ENCODE data around the gene PACSIN1. TPM values are rescaled to one million over a fixed set of nuclear protein-coding genes. Genes with fewer than 3 reads are reported as not detected.

PACSIN1 gene
- total RNA-seq, 1 donor = 0.42 TPM

- H3K4me1 ChIP-seq (ENCODE audit: insufficient read depth, low read length) = peaks cover 11% of the 10 kb centered on the region
- H3K27me3 ChIP-seq (ENCODE audit: insufficient read depth, low read length) = no peaks in the 10 kb centered on the region
- no peaks in the 10 kb centered on the region for H3K9me3 ChIP-seq (ENCODE audit: low read depth, low read length)
- H3K4me3 ChIP-seq (ENCODE audit: low read length) = no peak overlapping the region
Observed at GRCh38 chr6:34522761-34523160, 56.9 kb downstream of the PACSIN1 start.

DNA sequence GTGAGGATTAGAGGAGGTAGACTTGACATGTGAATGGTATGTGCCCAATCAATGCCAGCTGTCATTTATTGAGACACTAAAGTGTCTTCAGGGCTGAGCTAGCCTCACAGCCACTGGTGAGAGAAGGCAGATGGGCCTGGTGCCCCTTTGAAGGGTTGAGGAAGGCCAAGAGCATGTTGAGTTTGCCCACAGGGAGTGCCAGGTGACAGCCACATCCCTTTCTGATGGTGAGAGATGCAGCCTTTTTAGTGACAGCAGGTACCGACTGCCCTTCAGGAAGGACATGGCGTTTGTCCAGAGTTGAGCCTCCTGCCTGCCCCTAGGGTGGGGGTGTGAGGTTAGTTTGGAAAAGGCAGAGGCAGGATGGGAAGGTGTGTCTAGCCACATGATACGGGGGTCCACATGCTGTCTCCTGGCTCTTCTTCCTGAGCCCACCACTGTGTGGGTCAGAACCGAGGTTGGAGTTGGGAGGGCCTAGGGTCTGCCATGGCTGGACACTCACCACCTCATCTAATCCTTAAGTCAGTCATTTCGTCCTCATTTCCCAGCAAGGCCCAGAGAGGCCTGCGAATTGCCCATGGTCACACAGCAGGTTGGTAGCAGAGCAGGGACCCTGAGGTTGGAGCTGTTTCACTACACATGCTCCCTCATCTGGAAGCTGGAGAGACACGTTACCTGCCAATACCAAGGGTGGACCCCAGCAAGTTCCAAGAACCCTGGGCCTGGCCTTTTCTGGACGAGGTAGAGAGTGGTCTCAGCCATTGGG lies 57.7 kb downstream of the PACSIN1 start:
- Histone ChIP-seq H3K4me3 (ENCODE audit: low read length) (no peak overlapping the region), H3K4me1 (ENCODE audit: insufficient read depth, low read length) (peaks cover 11% of the 10 kb centered on the region), H3K9me3 (ENCODE audit: low read depth, low read length) (no peaks in the 10 kb centered on the region), H3K27me3 (ENCODE audit: insufficient read depth, low read length) (no peaks in the 10 kb centered on the region)

DNA sequence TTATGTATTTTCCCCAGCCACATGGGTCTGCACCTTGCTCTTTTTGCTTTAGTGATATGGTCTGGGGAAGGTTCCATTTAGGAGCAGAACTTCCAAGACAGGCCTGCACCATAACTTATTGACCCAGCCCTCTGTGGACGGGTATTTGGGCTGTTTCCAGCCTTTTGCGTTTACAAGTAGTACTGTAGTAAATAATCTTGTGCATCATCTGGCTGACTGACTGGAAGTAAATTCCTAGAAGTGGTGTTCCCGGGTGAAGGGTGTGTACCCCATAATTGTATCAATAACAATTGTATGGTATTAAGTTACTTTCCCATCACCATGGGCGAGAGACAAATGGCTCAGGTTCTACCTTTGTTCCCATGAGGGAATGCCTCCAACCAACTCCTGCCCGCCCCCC lies 58.6 kb downstream of the PACSIN1 start:
- peaks cover 11% of the 10 kb centered on the region for H3K4me1 ChIP-seq (ENCODE audit: insufficient read depth, low read length)
- no peaks in the 10 kb centered on the region for H3K9me3 ChIP-seq (ENCODE audit: low read depth, low read length)
- no peaks in the 10 kb centered on the region for H3K27me3 ChIP-seq (ENCODE audit: insufficient read depth, low read length)
- no peak overlapping the region for H3K4me3 ChIP-seq (ENCODE audit: low read length)

DNA sequence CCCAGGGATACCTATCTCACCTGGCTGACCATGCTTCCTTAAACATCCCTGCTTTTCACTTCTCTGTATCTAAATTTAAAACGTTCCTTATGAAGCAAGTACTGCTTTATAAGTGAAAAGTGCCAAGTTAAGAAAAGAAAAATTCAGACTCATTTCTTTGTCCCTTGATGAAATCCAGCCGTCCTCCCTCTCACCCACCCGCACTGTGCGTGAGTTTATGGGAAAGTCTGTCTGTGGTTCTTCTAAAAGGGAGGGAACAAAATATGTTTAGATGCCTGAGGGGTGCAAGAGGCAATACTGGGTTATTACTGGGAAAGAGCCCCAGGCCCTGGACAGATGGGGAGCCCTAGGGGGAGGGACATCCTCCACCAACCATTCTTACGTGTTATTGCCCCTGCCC lies 59.1 kb downstream of the PACSIN1 start:
- H3K4me1 ChIP-seq (ENCODE audit: insufficient read depth, low read length) = peaks cover 11% of the 10 kb centered on the region
- no peak overlapping the region for H3K4me3 ChIP-seq (ENCODE audit: low read length)
- H3K27me3 ChIP-seq (ENCODE audit: insufficient read depth, low read length) = no peaks in the 10 kb centered on the region

GRCh38 chr6:34525431-34526175 lies 59.7 kb downstream of the PACSIN1 start:
- Histone ChIP-seq H3K4me1 (ENCODE audit: insufficient read depth, low read length) (peaks cover 11% of the 10 kb centered on the region), H3K27me3 (ENCODE audit: insufficient read depth, low read length) (no peaks in the 10 kb centered on the region), H3K4me3 (ENCODE audit: low read length) (no peak overlapping the region)

More for the DNA sequence above, 59.1 kb downstream of the PACSIN1 start:
- no peaks in the 10 kb centered on the region for H3K9me3 ChIP-seq (ENCODE audit: low read depth, low read length)

DNA sequence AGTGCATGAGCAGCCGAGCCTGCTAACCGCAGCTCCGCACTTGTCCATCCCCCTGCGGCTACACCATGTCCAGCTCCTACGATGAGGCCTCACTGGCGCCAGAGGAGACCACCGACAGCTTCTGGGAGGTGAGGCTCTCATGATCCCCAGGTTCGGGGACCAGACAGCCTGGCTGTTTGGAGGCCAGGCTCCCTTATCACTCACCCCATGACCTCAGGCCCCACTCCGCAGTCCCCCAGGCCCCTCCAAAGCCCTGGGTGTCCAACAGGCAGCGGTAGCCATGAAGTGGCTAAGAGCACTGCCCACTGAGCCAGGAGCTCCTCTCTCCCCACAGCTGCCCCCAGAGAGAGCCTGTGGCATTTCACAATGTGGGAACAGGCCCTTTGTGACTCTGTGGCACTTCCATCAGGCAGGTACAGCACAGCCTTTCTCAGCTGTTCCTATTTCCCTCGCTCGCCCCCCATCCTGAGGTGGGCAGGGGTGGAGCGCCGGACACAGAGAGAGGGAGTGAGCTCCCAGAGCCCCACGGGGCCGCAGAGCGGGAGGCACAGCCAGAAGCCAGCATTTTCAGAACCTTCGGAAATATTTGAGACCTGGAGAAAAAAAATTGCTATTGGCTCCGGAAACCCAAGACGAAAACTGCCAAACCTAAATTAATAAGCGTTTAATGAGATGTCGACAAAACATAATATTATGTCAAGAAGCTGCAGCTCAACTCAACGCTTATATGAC lies 60.5 kb downstream of the PACSIN1 start:
- Histone ChIP-seq H3K27me3 (ENCODE audit: insufficient read depth, low read length) (no peaks in the 10 kb centered on the region), H3K4me1 (ENCODE audit: insufficient read depth, low read length) (peaks cover 11% of the 10 kb centered on the region), H3K9me3 (ENCODE audit: low read depth, low read length) (no peaks in the 10 kb centered on the region), H3K4me3 (ENCODE audit: low read length) (no peak overlapping the region)

More at GRCh38 chr6:34525431-34526175, 59.7 kb downstream of the PACSIN1 start:
- H3K9me3 ChIP-seq (ENCODE audit: low read depth, low read length) = no peaks in the 10 kb centered on the region

GRCh38 chr6:34526992-34527728 lies 61.3 kb downstream of the PACSIN1 start:
- Histone ChIP-seq H3K27me3 (ENCODE audit: insufficient read depth, low read length) (no peaks in the 10 kb centered on the region), H3K9me3 (ENCODE audit: low read depth, low read length) (no peaks in the 10 kb centered on the region), H3K4me1 (ENCODE audit: insufficient read depth, low read length) (peaks cover 11% of the 10 kb centered on the region), H3K4me3 (ENCODE audit: low read length) (no peak overlapping the region)

DNA sequence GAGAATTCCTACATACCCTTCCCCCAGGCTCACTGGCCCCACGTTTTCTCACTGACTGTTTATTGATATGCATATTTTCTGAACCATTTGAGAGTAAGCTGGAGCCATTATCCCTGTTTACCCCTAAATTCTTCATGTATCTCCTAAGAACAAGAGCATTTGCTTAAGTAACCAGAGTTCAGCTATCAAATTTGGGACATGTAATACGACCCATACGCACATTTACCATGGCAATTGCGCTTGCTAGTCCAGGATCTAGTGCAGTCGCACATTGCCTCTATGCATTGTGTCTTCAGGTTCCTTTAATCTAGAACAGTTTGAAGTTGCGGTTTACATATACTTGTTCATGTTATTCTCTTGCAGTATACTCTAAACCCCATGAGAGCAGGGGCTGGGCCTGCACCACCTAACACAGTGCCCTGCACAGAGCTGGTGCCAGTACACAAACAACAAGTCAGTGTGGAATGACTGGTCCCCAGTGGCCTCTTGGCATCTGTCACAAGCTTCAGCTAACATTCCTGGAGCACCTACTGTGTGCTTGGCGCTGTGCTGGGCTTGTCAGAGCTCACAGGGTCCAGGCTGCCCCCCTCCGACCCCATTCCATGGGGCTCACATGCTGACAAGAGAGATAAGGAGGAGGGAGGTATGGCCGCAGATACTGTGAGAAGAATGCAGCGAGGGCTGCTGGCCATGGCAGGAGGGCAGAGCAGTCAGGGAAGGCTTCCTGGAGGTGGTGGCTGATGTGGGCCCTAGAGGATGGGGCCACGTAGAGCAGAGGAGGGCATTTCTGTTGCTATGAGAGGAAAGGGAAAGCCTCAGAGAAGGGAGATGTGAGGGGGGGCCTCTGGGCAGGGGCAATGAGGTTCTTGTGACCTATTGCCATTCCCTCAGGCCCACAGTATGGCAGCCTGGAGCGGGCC lies 62.1 kb downstream of the PACSIN1 start:
- Histone ChIP-seq H3K9me3 (ENCODE audit: low read depth, low read length) (no peaks in the 10 kb centered on the region), H3K4me3 (ENCODE audit: low read length) (no peak overlapping the region), H3K27me3 (ENCODE audit: insufficient read depth, low read length) (no peaks in the 10 kb centered on the region), H3K4me1 (ENCODE audit: insufficient read depth, low read length) (peaks cover 11% of the 10 kb centered on the region)

- H3K4me3 ChIP-seq (ENCODE audit: low read length) = no peak overlapping the region
- peaks cover 11% of the 10 kb centered on the region for H3K4me1 ChIP-seq (ENCODE audit: insufficient read depth, low read length)
- H3K27me3 ChIP-seq (ENCODE audit: insufficient read depth, low read length) = no peaks in the 10 kb centered on the region
- no peaks in the 10 kb centered on the region for H3K9me3 ChIP-seq (ENCODE audit: low read depth, low read length)
Observed at GRCh38 chr6:34528996-34529664, 63.3 kb downstream of the PACSIN1 start.

DNA sequence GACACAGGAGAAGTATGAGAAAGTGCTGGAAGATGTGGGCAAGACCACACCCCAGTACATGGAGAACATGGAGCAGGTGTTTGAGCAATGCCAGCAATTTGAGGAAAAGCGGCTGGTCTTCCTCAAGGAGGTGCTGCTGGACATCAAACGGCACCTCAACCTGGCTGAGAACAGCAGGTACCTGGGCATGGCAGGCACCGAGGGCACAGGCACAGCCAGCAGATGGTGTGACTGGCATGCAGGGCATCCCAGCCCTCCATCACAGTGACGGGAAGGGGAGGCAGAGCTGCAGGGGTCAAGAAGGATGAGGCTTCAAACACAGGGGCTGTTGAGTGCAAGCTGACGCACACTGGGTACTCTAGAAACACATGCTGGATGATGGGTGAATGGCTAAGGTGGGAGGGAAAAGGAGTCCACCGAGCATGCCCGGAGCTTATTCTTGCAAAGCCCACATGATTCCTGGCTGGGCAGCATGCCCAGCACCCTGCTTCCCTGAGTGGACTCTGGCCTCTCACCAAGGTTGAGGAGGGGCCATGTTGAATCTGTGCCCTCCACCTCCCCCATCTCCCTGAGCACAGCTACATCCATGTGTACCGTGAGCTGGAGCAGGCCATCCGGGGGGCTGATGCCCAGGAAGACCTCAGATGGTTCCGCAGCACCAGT lies 63.9 kb downstream of the PACSIN1 start:
- Histone ChIP-seq H3K9me3 (ENCODE audit: low read depth, low read length) (no peaks in the 10 kb centered on the region), H3K4me1 (ENCODE audit: insufficient read depth, low read length) (peaks cover 11% of the 10 kb centered on the region), H3K4me3 (ENCODE audit: low read length) (no peak overlapping the region), H3K27me3 (ENCODE audit: insufficient read depth, low read length) (no peaks in the 10 kb centered on the region)

DNA sequence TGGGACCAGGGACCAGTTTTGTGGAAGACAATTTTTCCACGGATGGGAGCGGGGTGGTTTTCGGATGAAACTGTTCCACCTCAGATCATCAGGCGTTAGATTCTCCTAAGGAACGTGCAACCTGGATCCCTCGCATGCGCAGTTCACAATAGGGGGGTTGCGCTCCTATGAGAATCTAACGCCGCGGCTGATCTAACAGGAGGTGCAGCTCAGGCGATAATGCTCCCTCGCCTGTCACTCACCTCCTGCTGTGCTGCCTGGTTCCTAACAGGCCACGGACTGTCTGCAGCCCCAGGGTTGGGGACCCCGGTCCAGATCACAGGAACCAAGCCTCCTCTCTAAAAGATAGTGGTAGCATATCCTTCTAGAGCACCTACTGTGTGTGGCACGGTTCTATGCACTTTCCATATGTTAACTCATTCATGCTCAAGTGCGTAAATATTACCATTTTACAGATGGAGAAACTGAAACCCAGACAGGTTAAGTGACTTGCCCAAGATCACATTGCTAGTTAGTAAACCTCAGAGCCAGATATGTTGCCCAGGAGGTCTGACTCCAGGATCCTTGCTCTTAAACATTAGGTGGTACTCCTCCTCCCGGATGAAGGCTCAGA lies 65.0 kb downstream of the PACSIN1 start:
- no peaks in the 10 kb centered on the region for H3K9me3 ChIP-seq (ENCODE audit: low read depth, low read length)
- peaks cover 11% of the 10 kb centered on the region for H3K4me1 ChIP-seq (ENCODE audit: insufficient read depth, low read length)
- H3K4me3 ChIP-seq (ENCODE audit: low read length) = no peak overlapping the region
- no peaks in the 10 kb centered on the region for H3K27me3 ChIP-seq (ENCODE audit: insufficient read depth, low read length)

DNA sequence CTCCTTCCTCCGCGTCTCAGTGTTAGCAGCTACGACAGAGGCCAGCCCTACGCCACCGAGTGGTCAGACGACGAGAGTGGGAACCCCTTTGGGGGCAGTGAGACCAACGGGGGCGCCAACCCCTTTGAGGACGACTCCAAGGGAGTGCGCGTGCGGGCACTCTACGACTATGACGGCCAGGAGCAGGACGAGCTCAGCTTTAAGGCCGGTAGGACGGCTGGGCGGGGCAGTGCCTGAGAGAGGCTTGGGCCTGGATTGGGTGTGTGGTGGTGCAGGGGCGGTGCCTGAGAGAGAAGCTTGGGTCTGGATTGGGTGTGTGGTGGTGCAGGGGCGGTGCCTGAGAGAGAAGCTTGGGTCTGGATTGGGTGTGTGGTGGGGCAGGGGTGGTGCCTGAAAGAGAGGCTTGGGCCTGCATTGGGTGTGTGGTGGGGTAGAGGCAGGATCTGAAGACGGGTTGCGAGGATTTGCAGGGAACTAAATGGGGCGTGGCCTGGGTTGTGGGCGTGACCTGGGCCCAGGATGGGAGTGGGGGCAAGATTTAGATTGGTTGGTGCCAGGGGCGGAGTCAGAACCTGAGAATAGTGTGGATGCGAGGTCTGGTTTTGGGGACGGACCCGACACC lies 65.8 kb downstream of the PACSIN1 start:
- H3K4me1 ChIP-seq (ENCODE audit: insufficient read depth, low read length) = peaks cover 6% of the 10 kb centered on the region
- no peaks in the 10 kb centered on the region for H3K9me3 ChIP-seq (ENCODE audit: low read depth, low read length)
- no peaks in the 10 kb centered on the region for H3K27me3 ChIP-seq (ENCODE audit: insufficient read depth, low read length)
- H3K4me3 ChIP-seq (ENCODE audit: low read length) = no peak overlapping the region

Data from mononuclear cell (primary cell).